Stimulated activated CD4-positive, alpha-beta T cell treated with anti-CD3 and anti-CD28 coated beads, Interleukin-2, amount 100 ng/mL, for 48 hours (primary cell): ENCODE measurements around the gene ANK3.

Source experiments
- DNase-seq, 2 donors: peaks; one replicate each; pipeline ENCODE4 v3.0.0-alpha.2; 2020

Gene ANK3

GRCh38 chr10:60134548-60134947 lies 255.1 kb downstream of the ANK3 start:
- DNase-seq: no peak

GRCh38 chr10:60130130-60130579 lies 259.5 kb downstream of the ANK3 start:
- DNase-seq: no peak

- no peak for DNase-seq
Measured at GRCh38 chr10:60125895-60126294, 263.8 kb downstream of the ANK3 start.

- DNase-seq: no peak
Measured at GRCh38 chr10:60124536-60124935, 265.1 kb downstream of the ANK3 start.

GRCh38 chr10:60123668-60124067 lies 266.0 kb downstream of the ANK3 start:
- DNase-seq: no peak

- DNase-seq: no peak
Measured at GRCh38 chr10:60123172-60123571, 266.5 kb downstream of the ANK3 start.

GRCh38 chr10:60122190-60122589 lies 267.5 kb downstream of the ANK3 start:
- DNase-seq: no peak

GRCh38 chr10:60114765-60115586 lies 274.7 kb downstream of the ANK3 start:
- no peak for DNase-seq

GRCh38 chr10:60110739-60111138 lies 278.9 kb downstream of the ANK3 start:
- no peak for DNase-seq

- DNase-seq: no peak
Measured at GRCh38 chr10:60107308-60107976, 282.2 kb downstream of the ANK3 start.

- DNase-seq: no peak
Measured at GRCh38 chr10:60105295-60105695, 284.4 kb downstream of the ANK3 start.

- no peak for DNase-seq
Measured at GRCh38 chr10:60101821-60102220, 287.9 kb downstream of the ANK3 start.

GRCh38 chr10:60099998-60100747 lies 289.5 kb downstream of the ANK3 start:
- DNase-seq: no peak

GRCh38 chr10:60098677-60099601 lies 290.7 kb downstream of the ANK3 start:
- no peak for DNase-seq

GRCh38 chr10:60096761-60097513 lies 292.7 kb downstream of the ANK3 start:
- no peak for DNase-seq

GRCh38 chr10:60093317-60093716 lies 296.4 kb downstream of the ANK3 start:
- DNase-seq: no peak

GRCh38 chr10:60086862-60087261 lies 302.8 kb downstream of the ANK3 start:
- no peak for DNase-seq

- no peak for DNase-seq
Measured at GRCh38 chr10:60086421-60086820, 303.3 kb downstream of the ANK3 start.

GRCh38 chr10:60082744-60083344 lies 306.8 kb downstream of the ANK3 start:
- DNase-seq: no peak

GRCh38 chr10:60082341-60082740 lies 307.3 kb downstream of the ANK3 start:
- no peak for DNase-seq
